SIG-M5 treated with dmso at 0.1 percent for 504 hours (cell line): ENCODE measurements around the gene PHOSPHO1.

Source experiments
- DNase-seq: peaks from one replicate; lab custom pipeline; 2025; ENCODE audit not compliant: unreplicated experiment; lab: John Stamatoyannopoulos, UW

PHOSPHO1 gene

DNA sequence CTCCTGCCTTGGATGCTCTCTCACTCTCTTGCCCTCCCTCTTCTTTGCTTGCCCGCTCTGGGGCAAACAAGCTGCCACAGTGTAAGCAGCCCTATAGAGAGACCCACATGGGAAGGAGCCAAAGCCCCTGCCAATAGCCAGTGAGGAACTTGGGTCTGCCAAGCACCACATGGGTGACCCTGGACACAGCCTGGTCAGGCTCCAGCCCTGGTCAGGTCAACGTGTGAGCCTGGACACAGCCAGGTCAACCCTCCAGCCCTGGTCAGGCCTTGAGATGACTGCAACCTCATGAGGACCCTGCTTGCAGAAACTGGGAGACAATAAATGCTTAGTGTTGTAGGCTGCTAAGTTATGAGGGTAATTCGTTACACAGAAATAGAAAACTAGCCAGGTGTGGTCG, 14.3 kb upstream of the PHOSPHO1 start:
- no peak for DNase-seq

DNA sequence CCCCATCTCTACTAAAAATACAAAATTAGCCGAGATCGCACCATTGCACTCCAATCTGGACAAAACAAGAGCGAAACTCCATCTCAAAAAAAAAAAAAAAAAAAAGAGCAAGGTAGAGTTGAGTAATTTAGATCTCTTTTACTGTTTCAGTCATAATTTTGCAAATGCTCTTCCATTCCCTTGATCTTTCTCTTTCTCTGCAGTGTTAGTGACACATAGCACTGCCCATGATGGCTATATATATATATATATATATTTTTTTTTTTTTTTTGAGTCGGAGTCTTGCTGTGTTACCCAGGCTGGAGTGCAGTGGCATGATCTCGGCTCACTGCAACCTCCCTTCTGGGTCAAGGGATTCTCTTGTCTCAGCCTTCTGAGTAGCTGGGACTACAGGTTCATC, 12.2 kb upstream of the PHOSPHO1 start:
- DNase-seq = no peak

DNA sequence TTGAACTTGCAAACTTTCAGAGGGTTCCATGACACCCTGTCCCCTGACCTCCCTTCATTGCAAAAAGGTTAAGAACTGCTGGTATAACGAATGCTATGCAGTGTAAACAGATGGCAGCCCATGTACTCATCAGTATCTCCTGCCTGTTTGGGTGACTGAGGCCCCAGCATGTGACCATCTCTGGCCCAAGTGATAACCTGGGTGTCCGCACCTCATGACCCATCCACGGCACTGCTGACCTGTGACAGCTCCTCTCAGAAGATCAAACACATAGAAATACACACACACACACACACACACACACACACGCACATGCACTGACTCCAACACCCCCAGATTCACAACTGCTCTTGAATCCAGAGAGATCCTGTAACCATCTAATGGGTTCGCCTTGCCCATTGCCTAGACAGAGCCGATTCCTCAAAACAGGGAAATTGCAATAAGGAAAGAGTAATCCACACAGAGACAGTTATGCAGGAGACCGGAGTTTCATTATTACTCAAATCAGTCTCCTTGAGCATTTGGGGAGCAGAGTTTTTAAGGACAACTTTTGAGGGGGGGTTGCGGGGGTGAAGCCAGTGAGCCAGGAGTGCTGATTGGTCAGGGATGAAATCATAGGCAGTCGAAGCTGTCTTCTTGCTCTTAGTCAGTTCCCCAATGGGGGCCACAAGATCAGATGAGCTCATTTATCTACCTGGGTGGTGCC, 11.3 kb upstream of the PHOSPHO1 start:
- DNase-seq = no peak

GRCh38 chr17:49241040-49241439, 10.5 kb upstream of the PHOSPHO1 start:
- no peak for DNase-seq

- no peak for DNase-seq
Measured at GRCh38 chr17:49240619-49241018, 10.0 kb upstream of the PHOSPHO1 start.

- DNase-seq = no peak
Measured at GRCh38 chr17:49239963-49240362, 9.4 kb upstream of the PHOSPHO1 start.

- no peak for DNase-seq
Measured at GRCh38 chr17:49235896-49236295, 5.3 kb upstream of the PHOSPHO1 start.

DNA sequence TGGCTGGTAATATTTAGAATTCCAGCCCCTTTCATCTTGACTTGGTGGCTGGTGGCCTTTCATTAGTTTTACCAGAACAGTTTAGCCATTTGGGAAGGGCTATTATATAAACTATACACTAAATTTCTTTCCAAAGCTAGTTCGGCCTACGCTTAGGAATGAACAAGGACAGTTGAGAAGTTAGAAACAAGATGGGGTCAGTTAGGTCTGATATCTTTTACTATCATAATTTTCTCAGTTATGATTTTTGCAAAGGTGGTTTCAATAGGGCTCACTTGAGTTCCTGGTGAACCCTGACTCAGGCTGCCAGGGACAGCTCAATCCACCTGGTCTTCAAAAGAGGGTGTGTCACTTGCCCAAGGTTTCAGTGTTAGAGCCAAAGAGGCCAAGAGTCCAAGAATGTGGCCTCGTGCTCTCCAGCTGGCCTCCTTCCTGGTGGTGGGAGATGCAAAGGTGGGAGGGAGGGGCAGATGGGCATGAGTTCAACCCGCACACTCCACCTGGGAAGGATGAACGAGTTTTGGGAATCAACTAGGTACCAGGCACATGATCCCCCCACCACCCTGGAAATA, 4.0 kb upstream of the PHOSPHO1 start:
- no peak for DNase-seq

- DNase-seq = no peak
Measured at GRCh38 chr17:49231563-49231894, 942 bp upstream of the PHOSPHO1 start.

DNA sequence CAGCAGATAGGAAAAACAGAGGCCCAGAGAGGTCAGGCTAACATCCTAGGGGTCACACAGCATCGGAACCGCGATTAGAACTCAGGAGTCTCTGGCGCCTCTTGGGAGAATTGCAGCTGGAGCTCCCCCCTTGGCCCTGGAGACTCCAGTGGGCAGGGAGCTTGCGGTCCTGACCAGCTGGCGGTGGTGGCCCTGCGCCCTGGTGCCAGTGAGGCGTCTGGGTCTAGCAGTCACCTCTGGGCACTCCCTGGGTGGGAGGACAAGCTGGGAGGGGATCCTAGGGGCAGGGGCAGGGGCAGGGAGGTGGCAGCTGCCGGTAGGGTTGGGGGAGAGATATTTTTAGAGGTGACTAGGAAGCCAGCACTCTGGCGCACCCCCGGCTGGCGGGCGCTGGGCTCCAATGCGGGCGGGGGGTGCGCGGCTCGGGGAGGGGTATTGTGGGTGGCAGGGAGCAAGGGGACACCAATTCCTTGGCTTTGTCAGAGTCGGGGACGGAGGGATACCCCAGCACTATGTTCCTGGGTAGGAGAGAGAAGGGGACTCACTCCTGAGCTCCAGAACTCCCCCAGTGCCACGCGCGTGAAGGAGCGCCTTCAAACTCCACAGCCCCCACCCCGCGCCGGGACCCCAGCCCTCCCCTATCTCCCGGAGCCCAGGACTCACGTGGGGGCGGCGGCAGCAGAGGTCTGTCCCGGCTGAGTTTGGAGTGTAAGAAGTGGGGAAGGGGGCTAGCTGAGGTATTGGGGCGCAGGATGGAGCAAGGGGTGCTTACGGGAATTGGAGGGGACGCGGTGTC, 584 bp downstream of the PHOSPHO1 start:
- no peak for DNase-seq

- no peak for DNase-seq
Measured at GRCh38 chr17:49229076-49229804, 1.3 kb downstream of the PHOSPHO1 start.

DNA sequence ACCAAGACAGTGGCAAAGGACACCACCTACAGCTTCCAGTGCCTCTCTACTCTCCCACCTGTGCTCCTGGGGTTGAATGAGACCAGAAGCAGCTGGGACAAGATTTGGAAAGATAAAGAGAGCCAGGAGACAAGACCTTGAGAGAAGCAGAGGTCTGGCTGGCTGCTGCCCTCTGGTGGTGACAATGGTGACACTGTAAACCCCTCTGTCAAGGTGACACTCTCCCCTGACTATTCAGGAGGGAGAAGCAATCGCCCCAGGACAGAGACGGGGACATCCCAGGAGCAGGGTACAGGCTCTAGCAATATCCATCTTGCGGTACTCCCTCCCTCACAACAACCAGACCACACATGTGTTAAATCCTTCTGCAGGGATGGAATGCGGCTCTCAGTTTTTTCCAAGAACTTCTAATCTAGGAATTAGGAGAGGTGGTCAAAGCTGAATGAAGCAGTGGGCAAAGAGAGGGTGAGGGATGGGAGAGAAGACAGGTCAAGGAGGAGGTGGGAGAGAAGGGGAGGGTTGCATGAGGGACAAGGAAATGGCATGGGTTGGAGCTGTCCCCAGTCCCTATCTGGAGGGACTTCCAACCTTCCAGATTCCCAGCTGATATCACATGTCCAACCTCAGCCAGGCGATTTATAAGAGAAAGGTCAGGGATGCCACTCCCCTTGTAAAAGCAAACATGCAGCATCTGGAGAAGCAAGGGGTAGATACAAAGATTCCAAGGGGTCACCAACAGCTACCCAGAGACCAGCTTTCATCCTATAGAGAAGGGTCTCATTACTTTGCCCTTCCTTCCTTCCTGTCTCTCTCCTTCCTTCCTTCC, 2.9 kb downstream of the PHOSPHO1 start:
- peak; percentile 73 for DNase-seq

- DNase-seq = no peak
Measured at GRCh38 chr17:49226771-49227435, 3.7 kb downstream of the PHOSPHO1 start.

DNA sequence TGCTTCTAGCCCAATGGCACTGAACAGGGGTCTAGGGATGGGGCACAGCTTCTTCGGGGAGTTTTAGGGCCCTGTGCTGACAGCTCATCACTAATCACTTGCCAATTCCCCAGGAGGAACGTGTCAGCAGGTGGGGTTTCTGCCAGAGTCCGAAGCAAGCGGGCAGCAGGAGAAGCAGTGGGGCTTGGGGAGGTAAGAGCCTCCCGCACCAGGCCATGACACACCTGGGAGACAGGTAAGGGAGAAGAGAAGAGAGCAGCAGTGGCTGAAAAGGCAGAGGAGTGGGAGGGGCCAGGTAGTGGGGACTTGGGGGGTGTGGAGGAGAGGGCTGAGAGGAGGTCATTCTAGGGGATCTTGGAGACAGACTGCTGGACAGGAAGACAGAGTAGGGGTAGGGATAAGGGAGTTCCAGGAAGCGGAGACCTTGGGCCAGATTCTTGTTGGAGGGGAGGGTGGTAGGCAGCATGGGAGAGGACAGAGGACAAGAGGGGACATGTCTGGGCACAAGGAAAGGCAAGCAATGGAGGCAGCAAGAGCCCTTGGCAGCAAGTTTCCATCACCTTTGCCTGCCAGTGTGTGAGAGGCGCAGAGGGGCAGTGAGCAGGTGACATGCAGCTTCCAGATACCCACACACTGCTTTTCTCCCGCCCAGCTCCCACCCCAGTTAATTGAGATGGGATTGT, 4.9 kb downstream of the PHOSPHO1 start:
- DNase-seq = no peak

- DNase-seq = no peak
Measured at GRCh38 chr17:49224997-49225337, 5.6 kb downstream of the PHOSPHO1 start.

- DNase-seq = no peak
Measured at GRCh38 chr17:49224198-49224996, 6.2 kb downstream of the PHOSPHO1 start.

DNA sequence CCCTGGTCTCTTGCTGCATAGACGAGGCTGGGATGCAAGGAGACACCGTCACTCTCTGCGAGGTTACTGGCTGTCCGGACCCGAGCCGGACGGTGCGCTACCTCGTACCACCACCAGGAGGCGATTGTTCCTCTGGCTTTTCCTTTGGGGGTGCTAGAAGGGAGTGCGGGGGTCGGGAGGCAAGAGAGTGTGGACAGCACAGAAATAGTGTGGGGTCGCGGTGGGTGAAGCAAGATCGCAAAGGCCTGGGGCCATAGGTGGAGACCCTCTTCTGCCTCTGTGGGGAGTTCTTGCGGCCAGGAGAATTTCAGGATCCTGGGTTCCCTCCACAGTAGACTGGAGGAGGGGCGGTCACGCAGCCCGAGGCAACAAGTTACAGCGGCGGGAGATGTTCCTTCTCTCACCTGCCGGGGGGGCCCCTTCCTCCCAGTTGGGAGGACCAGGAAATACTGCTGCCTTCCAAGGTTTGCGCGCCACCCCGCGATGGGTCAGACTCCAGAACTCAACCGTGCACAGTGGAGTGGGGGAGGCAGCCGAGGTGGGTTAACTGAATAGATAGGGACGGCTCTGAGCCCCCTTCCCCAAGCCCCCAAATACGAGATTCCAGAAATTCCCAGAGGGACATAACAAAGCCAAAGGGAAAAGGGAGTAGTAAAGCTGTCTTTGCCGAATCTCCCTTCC, 6.9 kb downstream of the PHOSPHO1 start:
- DNase-seq = peak; percentile 21

GRCh38 chr17:49223168-49223516, 7.4 kb downstream of the PHOSPHO1 start:
- no peak for DNase-seq

- no peak for DNase-seq
Measured at GRCh38 chr17:49219987-49220386, 10.6 kb downstream of the PHOSPHO1 start.
